Upper lobe of left lung (tissue), 6 donors: ENCODE results near the gene NFKB1. TPM values are rescaled to one million over a fixed set of nuclear protein-coding genes. Genes with fewer than 3 reads are reported as not detected.
"Not testable (repeated sequence)": the region's sequence is repeated elsewhere in the genome, so short reads cannot be mapped to it uniquely, and the experiment has no call there.

ENCODE experiments used
- ATAC-seq, 2 donors: fragments of 200-7000 bp; cut with Tn5 transposase; one replicate each; pipeline ENCODE4 v1.9.1; 2022; ENCODE audit warnings: mild to moderate bottlenecking in 2 of 2, moderate library complexity in 2 of 2; ENCODE audit not compliant: low FRiP score in 2 of 2
- DNase-seq, 2 donors: peaks; one replicate each; pipeline ENCODE4 v3.0.0-alpha.2; 2019 to 2020
- H3K27ac ChIP-seq, 4 donors: fragments of 200-600 bp; sonication (generic); one replicate each; pipeline ENCODE4 v1.5.1; 2016 to 2019
- H3K27me3 ChIP-seq, 4 donors: fragments of 200-600 bp; sonication (generic); one replicate each; pipeline ENCODE4 v1.5.1; 2017 to 2019
- H3K36me3 ChIP-seq, 4 donors: fragments of 200-600 bp; sonication (generic); one replicate each; pipeline ENCODE4 v1.5.1; 2016 to 2019
- H3K4me1 ChIP-seq, 4 donors: fragments of 200-600 bp; sonication (generic); one replicate each; pipeline ENCODE4 v1.5.1; 2018 to 2019
- H3K4me3 ChIP-seq, 4 donors: fragments of 200-600 bp; sonication (generic); one replicate each; pipeline ENCODE4 v1.5.1; 2017 to 2019; ENCODE audit warnings: mild to moderate bottlenecking in 2 of 4, moderate library complexity in 1 of 4
- H3K9me3 ChIP-seq, 4 donors: fragments of 200-600 bp; sonication (generic); one replicate each; pipeline ENCODE4 v1.5.1; 2018 to 2019
- CTCF ChIP-seq, 6 experiments: fragments of 450-650 bp in 4 of 6; fragments of 200-600 bp in 2 of 6; sonication (generic) in 2 of 6; IDR thresholded peaks; one replicate each; pipeline ENCODE4 v1.5.1; 2016 to 2019; ENCODE audit warnings: antibody characterized with exemption in 6 of 6
- EP300 ChIP-seq, 4 donors: sonication (generic); formaldehyde crosslinking; IDR thresholded peaks; one replicate each; pipeline ENCODE4 v1.5.1; 2017; ENCODE audit warnings: antibody characterized with exemption in 4 of 4, control low read depth in 2 of 4
- POLR2A ChIP-seq, 4 donors: fragments of 450-650 bp; IDR thresholded peaks; one replicate each; pipeline ENCODE4 v1.5.1; 2016 to 2017; ENCODE audit warnings: antibody characterized with exemption in 4 of 4, mild to moderate bottlenecking in 2 of 4
- POLR2AphosphoS5 ChIP-seq, 2 donors: sonication (generic); formaldehyde crosslinking; IDR thresholded peaks; one replicate each; pipeline ENCODE4 v1.5.1; 2017; ENCODE audit warnings: antibody characterized with exemption in 2 of 2
- WGBS, 2 donors: methylation state at CpG; one replicate each; pipeline ENCODE4 v1.1.5; 2017 to 2018; 5-methylcytosine and 5-hydroxymethylcytosine counted together
- total RNA-seq, 6 donors: library from RNA; depleted of rRNA in 4 of 6; stranded (reverse); fragments of >200 nt in 4 of 6; gene quantifications; one replicate each; pipeline versions ENCODE4 v1.1.0 to v1.2.1, GENCODE V29; 2016 to 2021
- donor health status: DM: no; HTN: no; CAD: no; lungs with moderate emphysema.
- donor health status: DM: no; HTN: yes; CAD: no; lungs with severe emphysema.

NFKB1 gene
- total RNA-seq, 6 donors from 2014 or later: 15.8 to 69.1 (median 39.1) TPM

DNA sequence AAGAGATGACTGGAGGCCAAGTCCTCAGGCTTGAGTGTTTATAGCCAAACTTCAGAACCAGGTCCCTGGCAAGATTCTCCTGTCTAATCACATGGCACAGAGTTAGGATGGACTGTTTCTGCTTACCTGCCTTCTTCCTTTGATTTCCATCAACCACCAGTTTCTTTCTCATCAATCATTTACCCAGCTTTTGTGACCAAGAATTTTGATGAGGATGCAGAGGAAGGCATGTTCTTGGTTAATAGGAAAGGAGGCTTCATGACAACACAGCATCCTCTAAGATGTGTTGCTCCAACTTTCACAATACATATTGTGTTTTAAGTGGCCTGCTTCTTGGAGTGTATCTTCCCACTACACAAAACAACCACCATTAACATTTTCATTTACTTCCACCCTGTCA, 65.3 kb downstream of the NFKB1 start:
- Histone ChIP-seq H3K4me1 (peaks cover 0 to 6% (median 0%) of the 10 kb centered on the region in 4 donors), H3K9me3 (no peaks in the 10 kb centered on the region), H3K36me3 (peaks cover 0 to 9% (median 0%) of the 10 kb centered on the region in 4 donors), H3K4me3 (no peak overlapping the region), H3K27me3 (no peaks in the 10 kb centered on the region), H3K27ac (no peak overlapping the region)
- TF ChIP-seq CTCF (IDR thresholded peaks at IDR 0.05) (no peak), POLR2AphosphoS5 (IDR thresholded peaks at IDR 0.05) (no peak), EP300 (IDR thresholded peaks at IDR 0.05) (no peak), POLR2A (IDR thresholded peaks at IDR 0.05) (no peak)
- ATAC-seq (no peak), DNase-seq (no peak)

DNA sequence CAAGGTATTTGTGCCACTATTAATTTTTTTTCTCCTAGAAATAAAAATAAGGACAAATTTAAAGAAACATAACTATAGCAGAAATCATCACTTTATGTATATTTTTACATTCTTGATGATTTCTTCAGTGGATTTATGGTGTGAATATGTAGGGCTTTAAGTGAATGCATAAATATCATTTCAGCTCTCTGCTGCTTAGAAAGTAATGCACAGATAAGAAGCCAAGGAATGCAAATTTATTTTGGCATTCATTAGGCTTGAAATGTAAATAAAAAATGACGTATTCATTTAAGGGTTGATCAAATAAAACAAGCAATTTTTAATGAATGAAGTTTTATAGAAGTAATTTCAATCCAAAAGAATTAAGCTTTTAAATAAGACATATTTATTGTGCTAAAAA, 66.3 kb downstream of the NFKB1 start:
- WGBS, 2 donors: 50 to 68% methylated on average over 1 of the region's 1 CpG
- peaks cover 0 to 6% (median 0%) of the 10 kb centered on the region in 4 donors for H3K4me1 ChIP-seq
- H3K27ac ChIP-seq: no peak overlapping the region
- TF ChIP-seq EP300 (IDR thresholded peaks at IDR 0.05) (no peak), CTCF (IDR thresholded peaks at IDR 0.05) (no peak), POLR2AphosphoS5 (IDR thresholded peaks at IDR 0.05) (no peak), POLR2A (IDR thresholded peaks at IDR 0.05) (no peak)
- H3K4me3 ChIP-seq: no peak overlapping the region
- no peaks in the 10 kb centered on the region for H3K9me3 ChIP-seq
- ATAC-seq: no peak
- H3K36me3 ChIP-seq: peaks cover 0 to 9% (median 0%) of the 10 kb centered on the region in 4 donors
- H3K27me3 ChIP-seq: no peaks in the 10 kb centered on the region
- DNase-seq: no peak

DNA sequence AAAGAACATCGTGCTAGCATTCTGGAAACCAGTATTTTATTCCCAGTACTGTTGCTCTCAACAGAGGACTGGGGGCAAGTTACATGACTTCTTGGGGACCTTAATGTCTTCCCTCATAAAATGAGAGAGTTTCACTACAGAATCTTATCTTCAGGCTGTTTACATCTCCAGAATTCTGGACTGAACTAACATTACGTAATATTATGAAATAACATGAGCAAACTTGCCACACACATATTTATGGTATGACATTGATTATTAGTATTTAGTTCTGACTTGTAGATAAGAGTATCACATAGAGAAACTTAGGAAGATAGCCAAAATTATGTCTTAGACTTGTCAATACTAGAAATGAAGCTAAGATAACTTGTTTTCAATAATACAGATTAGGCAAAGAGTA, 68.0 kb downstream of the NFKB1 start:
- peaks cover 0 to 6% (median 2%) of the 10 kb centered on the region in 4 donors for H3K4me1 ChIP-seq
- DNase-seq (no peak), ATAC-seq (no peak)
- H3K27me3 ChIP-seq: no peaks in the 10 kb centered on the region
- peaks cover 0 to 9% (median 0%) of the 10 kb centered on the region in 4 donors for H3K36me3 ChIP-seq
- H3K4me3 ChIP-seq: no peak overlapping the region
- TF ChIP-seq POLR2AphosphoS5 (IDR thresholded peaks at IDR 0.05) (no peak), POLR2A (IDR thresholded peaks at IDR 0.05) (no peak), CTCF (IDR thresholded peaks at IDR 0.05) (no peak), EP300 (IDR thresholded peaks at IDR 0.05) (no peak)
- no peaks in the 10 kb centered on the region for H3K9me3 ChIP-seq
- WGBS, 2 donors: 56 to 64% methylated on average over 2 of the region's 2 CpGs
- no peak overlapping the region for H3K27ac ChIP-seq

GRCh38 chr4:102570211-102570610, 69.1 kb downstream of the NFKB1 start:
- H3K27ac ChIP-seq, ATAC-seq, DNase-seq, H3K9me3 ChIP-seq, H3K4me3 ChIP-seq, H3K36me3 ChIP-seq, H3K27me3 ChIP-seq: not testable (repeated sequence)
- WGBS, 2 donors: 91 to 100% methylated on average over 1 of the region's 1 CpG
- H3K4me1 ChIP-seq: peaks cover 0 to 13% (median 7%) of the 10 kb centered on the region in 4 donors

DNA sequence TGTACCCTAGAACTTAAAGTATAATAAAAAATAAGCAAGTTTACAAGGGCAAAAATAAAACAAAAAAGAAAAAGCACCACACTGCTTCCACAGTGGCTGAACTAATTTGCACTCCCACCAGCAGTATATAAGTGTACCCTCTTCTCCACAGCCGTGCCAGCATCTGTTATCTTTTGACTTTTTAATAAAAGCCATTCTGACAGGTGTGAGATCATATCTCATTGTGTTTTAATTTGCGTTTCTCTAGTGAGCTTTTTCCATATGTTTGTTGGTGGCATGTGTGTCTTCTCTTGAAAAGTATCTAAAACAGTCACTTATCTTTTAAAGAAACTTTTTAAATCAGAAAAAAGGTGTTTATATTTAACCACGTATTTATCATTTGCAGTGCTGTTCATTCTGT, 71.3 kb downstream of the NFKB1 start:
- DNase-seq: no peak
- 83 to 90% methylated on average over 3 of the region's 3 CpGs for WGBS, 2 donors
- no peaks in the 10 kb centered on the region for H3K9me3 ChIP-seq
- no peak overlapping the region for H3K27ac ChIP-seq
- no peak overlapping the region for H3K4me3 ChIP-seq
- TF ChIP-seq POLR2A (IDR thresholded peaks at IDR 0.05): no peak
- no peak for TF ChIP-seq CTCF (IDR thresholded peaks at IDR 0.05)
- no peak for TF ChIP-seq POLR2AphosphoS5 (IDR thresholded peaks at IDR 0.05)
- no peak for TF ChIP-seq EP300 (IDR thresholded peaks at IDR 0.05)
- no peaks in the 10 kb centered on the region for H3K27me3 ChIP-seq
- H3K36me3 ChIP-seq: peaks cover 0 to 8% (median 4%) of the 10 kb centered on the region in 4 donors
- ATAC-seq: no peak
- H3K4me1 ChIP-seq: peaks cover 5 to 17% (median 10%) of the 10 kb centered on the region in 4 donors
